ENCODE results near the gene TNNT1. TPM values are rescaled to one million over a fixed set of nuclear protein-coding genes. Genes with fewer than 3 reads are reported as not detected.

The TNNT1 gene
- total RNA-seq, 1 experiment from 2014 or later, result 188 TPM

- peaks cover 3 to 10% of the 10 kb centered on the region in 2 experiments; a peak in 3 of 4 replicates for H3K36me3 ChIP-seq (ENCODE audit: control insufficient read depth in 1 of 2, insufficient read depth in 2 of 2, low read length in 2 of 2)
- TF ChIP-seq ZNF274 (IDR thresholded peaks at IDR 0.05; ENCODE audit: low read depth, low read length), result no peak
- no peak for TF ChIP-seq ZBTB33 (IDR thresholded peaks at IDR 0.05; ENCODE audit: extremely low read depth, insufficient replicate concordance, low read length)
- TF ChIP-seq EZH2 (IDR thresholded peaks at IDR 0.05), result no peak
- no peak for TF ChIP-seq POLR2AphosphoS5 (IDR thresholded peaks at IDR 0.05; ENCODE audit: low read depth, low read length)
- TF ChIP-seq ZFX (IDR thresholded peaks at IDR 0.05), result no peak
- TF ChIP-seq EGR1 (IDR thresholded peaks at IDR 0.05; ENCODE audit: low read depth), result no peak
- no peak for TF ChIP-seq RAD21 (IDR thresholded peaks at IDR 0.05; ENCODE audit: low read depth)
- no peak for TF ChIP-seq EZH2phosphoT487 (IDR thresholded peaks at IDR 0.05; ENCODE audit: borderline replicate concordance)
- TF ChIP-seq POLR2A (IDR thresholded peaks at IDR 0.05; ENCODE audit: borderline replicate concordance, extremely low read depth, insufficient read depth, insufficient read length), result no peak
- H2AFZ ChIP-seq (ENCODE audit: low read depth, low read length, poor library complexity, severe bottlenecking), result no peak overlapping the region
- no peaks in the 10 kb centered on the region for H3K9me3 ChIP-seq (ENCODE audit: control insufficient read depth in 1 of 2, insufficient read depth in 1 of 2, low read depth in 1 of 2, low read length in 2 of 2)
- H3K4me3 ChIP-seq (replicated peaks in 1 of 2; ENCODE audit: low read depth in 1 of 2, low read length in 2 of 2), result no peak overlapping the region
- no peaks in the 10 kb centered on the region for H3K9me2 ChIP-seq (ENCODE audit: insufficient read depth)
- ChIA-PET RAD21 (ENCODE audit: low non-redundant PET in 1 of 2, low total read pairs in 2 of 2, uncharacterized antibody in 2 of 2, unreplicated experiment in 2 of 2) (no interaction called here), POLR2A (no interaction called here), CTCF (no interaction called here)
- BruUV-seq (replicated peaks), result no TSS peak
- ATAC-seq (no peak), DNase-seq (ENCODE audit: low read depth, low spot score) (no peak)
- no peak overlapping the region for H3K4me2 ChIP-seq (ENCODE audit: low read length)
- H3K4me1 ChIP-seq (ENCODE audit: control insufficient read depth in 1 of 2, insufficient read depth in 2 of 2, low read length in 2 of 2), result no peaks in the 10 kb centered on the region
- intact Hi-C loops (cut with micrococcal nuclease), result no loop called here
- no peaks in the 10 kb centered on the region for H4K20me1 ChIP-seq (ENCODE audit: insufficient read depth)
- H3K79me2 ChIP-seq (ENCODE audit: insufficient read depth, low read length), result no peaks in the 10 kb centered on the region
- no peak overlapping the region for H3K9ac ChIP-seq (ENCODE audit: low read length)
- no peak overlapping the region for H3K27ac ChIP-seq (ENCODE audit: low read depth, low read length)
- no peaks in the 10 kb centered on the region for H3K27me3 ChIP-seq (ENCODE audit: insufficient read depth, low read length)
These were observed 49.6 kb upstream of the TNNT1 start for GRCh38 chr19:55198651-55199050.

- no peaks in the 10 kb centered on the region for H3K9me3 ChIP-seq (ENCODE audit: control insufficient read depth in 1 of 2, insufficient read depth in 1 of 2, low read depth in 1 of 2, low read length in 2 of 2)
- peaks cover 3 to 10% of the 10 kb centered on the region in 2 experiments; a peak in 3 of 4 replicates for H3K36me3 ChIP-seq (ENCODE audit: control insufficient read depth in 1 of 2, insufficient read depth in 2 of 2, low read length in 2 of 2)
- no peak overlapping the region for H3K9ac ChIP-seq (ENCODE audit: low read length)
- BruUV-seq (replicated peaks), result no TSS peak
- RAD21 ChIA-PET (ENCODE audit: low non-redundant PET in 1 of 2, low total read pairs in 2 of 2, uncharacterized antibody in 2 of 2, unreplicated experiment in 2 of 2), result no interaction called here
- DNase-seq (ENCODE audit: low read depth, low spot score), result no peak
- no peak overlapping the region for H3K4me2 ChIP-seq (ENCODE audit: low read length)
- intact Hi-C loops (cut with micrococcal nuclease), result no loop called here
- POLR2A ChIA-PET, result interaction anchor here (0.7 to 0.9 kb wide), 2 partner anchors 8 to 14 kb away, joined by 3 read pairs; no protein-coding TSS in a partner anchor
- H4K20me1 ChIP-seq (ENCODE audit: insufficient read depth), result no peaks in the 10 kb centered on the region
- no peaks in the 10 kb centered on the region for H3K9me2 ChIP-seq (ENCODE audit: insufficient read depth)
- H3K79me2 ChIP-seq (ENCODE audit: insufficient read depth, low read length), result no peaks in the 10 kb centered on the region
- H3K4me3 ChIP-seq (replicated peaks in 1 of 2; ENCODE audit: low read depth in 1 of 2, low read length in 2 of 2), result no peak overlapping the region
- ATAC-seq, result peak; percentile 67
- TF ChIP-seq ZFX (IDR thresholded peaks at IDR 0.05) (no peak), TCF7L2 (IDR thresholded peaks at IDR 0.05; ENCODE audit: borderline replicate concordance, extremely low read depth, insufficient read depth, insufficient read length) (no peak), JUND (IDR thresholded peaks at IDR 0.05) (no peak), CTCF (IDR thresholded peaks at IDR 0.05 in 2 of 3, conservative IDR thresholded peaks at IDR 0.05 in 1 of 3; ENCODE audit: borderline replicate concordance in 1 of 3, insufficient read depth in 1 of 3, low read depth in 2 of 3, low read length in 2 of 3) (no peak), RAD21 (IDR thresholded peaks at IDR 0.05; ENCODE audit: low read depth) (no peak), SIN3A (IDR thresholded peaks at IDR 0.05; ENCODE audit: low read depth) (no peak), POLR2A (IDR thresholded peaks at IDR 0.05; ENCODE audit: borderline replicate concordance, extremely low read depth, insufficient read depth, insufficient read length) (no peak), EZH2phosphoT487 (IDR thresholded peaks at IDR 0.05; ENCODE audit: borderline replicate concordance) (no peak), SRF (IDR thresholded peaks at IDR 0.05; ENCODE audit: low read depth) (no peak), EGR1 (IDR thresholded peaks at IDR 0.05; ENCODE audit: low read depth) (no peak), CEBPB (IDR thresholded peaks at IDR 0.05; ENCODE audit: low read depth) (no peak)
- CTCF ChIA-PET, result no interaction called here
- H3K27me3 ChIP-seq (ENCODE audit: insufficient read depth, low read length), result no peaks in the 10 kb centered on the region
- H3K27ac ChIP-seq (ENCODE audit: low read depth, low read length), result no peak overlapping the region
- no peaks in the 10 kb centered on the region for H3K4me1 ChIP-seq (ENCODE audit: control insufficient read depth in 1 of 2, insufficient read depth in 2 of 2, low read length in 2 of 2)
- no peak overlapping the region for H2AFZ ChIP-seq (ENCODE audit: low read depth, low read length, poor library complexity, severe bottlenecking)
These were observed 48.5 kb upstream of the TNNT1 start for GRCh38 chr19:55197528-55197927.
